IMR-90 (cell line): ENCODE data around the gene ZFYVE28. TPM values are rescaled to one million over a fixed set of nuclear protein-coding genes. Genes with fewer than 3 reads are reported as not detected.

Experiments
- ATAC-seq: fragments of 200-7000 bp; cut with Tn5 transposase; 2 replicates; pipeline ENCODE4 v1.9.1; 2020; ENCODE audit warnings: low read depth, mild to moderate bottlenecking, moderate library complexity
- BruUV-seq: library from RNA; stranded (reverse); fragments of 400-500 nt; replicated peaks from 2 replicates; lab custom pipeline; 2021; lab: Mats Ljungman, UMichigan
- CTCF ChIA-PET: fragments of 300-600 bp; formaldehyde crosslinking; extraction: SDS; loops from one replicate; lab custom pipeline; 2021; ENCODE audit warnings: antibody characterized with exemption; lab: Yijun Ruan, JAX
- POLR2A ChIA-PET: fragments of 300-600 bp; sonication (Branson Sonifier 250); formaldehyde crosslinking; loops from one replicate; lab custom pipeline; 2022; ENCODE audit warnings: antibody characterized with exemption; ENCODE audit not compliant: unreplicated experiment; lab: Charles Lee
- DNase-seq: peaks from one replicate; pipeline ENCODE4 v3.0.0; 2013
- H2AFZ ChIP-seq: replicated peaks from 2 replicates; pipeline ENCODE3; 2013; ENCODE audit warnings: low read length, mild to moderate bottlenecking; ENCODE audit not compliant: poor library complexity
- H2AK5ac ChIP-seq: 2 replicates; pipeline ENCODE4 v1.6.1; 2013; ENCODE audit warnings: low read depth, low read length, inconsistent platforms
- H2AK9ac ChIP-seq: replicated peaks from 2 replicates; pipeline ENCODE3; 2013; ENCODE audit warnings: mild to moderate bottlenecking, low read depth, low read length, moderate library complexity; ENCODE audit not compliant: poor library complexity
- H2BK120ac ChIP-seq: 2 replicates; pipeline ENCODE4 v1.6.1; 2013; ENCODE audit warnings: low read depth, low read length, inconsistent platforms
- H2BK15ac ChIP-seq: 3 replicates; pipeline ENCODE4 v1.6.1; 2013; ENCODE audit warnings: low read depth, low read length, inconsistent platforms
- H2BK20ac ChIP-seq: 2 replicates; pipeline ENCODE4 v1.6.1; 2013; ENCODE audit warnings: low read depth, mild to moderate bottlenecking, inconsistent platforms, low read length, moderate library complexity
- H2BK5ac ChIP-seq: 2 replicates; pipeline ENCODE4 v1.6.1; 2013; ENCODE audit warnings: mild to moderate bottlenecking, low read depth, low read length, inconsistent platforms; ENCODE audit not compliant: poor library complexity, severe bottlenecking
- H3K14ac ChIP-seq: replicated peaks from 2 replicates; pipeline ENCODE4 v1.6.1; 2013; ENCODE audit warnings: low read depth, low read length, inconsistent platforms
- H3K18ac ChIP-seq: 2 replicates; pipeline ENCODE4 v1.6.1; 2013; ENCODE audit warnings: low read depth, low read length, control low read depth
- H3K23ac ChIP-seq: 2 replicates; pipeline ENCODE4 v1.6.1; 2013; ENCODE audit warnings: low read depth, low read length, inconsistent platforms
- H3K27ac ChIP-seq: 2 replicates; pipeline ENCODE4 v1.5.1; 2013; ENCODE audit warnings: mild to moderate bottlenecking, control low read depth, low read length; ENCODE audit not compliant: insufficient read depth
- H3K27me3 ChIP-seq: 2 replicates; pipeline ENCODE4 v1.6.1; 2013; ENCODE audit warnings: low read length; ENCODE audit not compliant: control insufficient read depth, insufficient read depth
- H3K36me3 ChIP-seq: 2 replicates; pipeline ENCODE4 v1.6.1; 2013; ENCODE audit warnings: low read length, mixed read lengths; ENCODE audit not compliant: control insufficient read depth, insufficient read depth
- H3K4ac ChIP-seq: 2 replicates; pipeline ENCODE4 v1.6.1; 2013; ENCODE audit warnings: low read depth, low read length, inconsistent platforms
- H3K4me1 ChIP-seq: 2 replicates; pipeline ENCODE4 v1.6.1; 2013; ENCODE audit warnings: low read length, mixed read lengths; ENCODE audit not compliant: control insufficient read depth, insufficient read depth
- H3K4me2 ChIP-seq: 2 replicates; pipeline ENCODE4 v1.6.1; 2013; ENCODE audit warnings: low read depth, mild to moderate bottlenecking, control low read depth, low read length, moderate library complexity
- H3K4me3 ChIP-seq: 2 replicates; pipeline ENCODE4 v1.5.1; 2013; ENCODE audit warnings: low read depth, mild to moderate bottlenecking, control low read depth, low read length, moderate library complexity; ENCODE audit not compliant: insufficient read depth
- H3K56ac ChIP-seq: 2 replicates; pipeline ENCODE4 v1.6.1; 2013; ENCODE audit warnings: low read length, inconsistent platforms; ENCODE audit not compliant: insufficient read depth; ENCODE audit errors: extremely low read depth
- H3K79me1 ChIP-seq, 2 experiments: 2 replicates each; pipeline ENCODE4 v1.6.1; 2013; ENCODE audit warnings: low read length in 2 of 2, inconsistent platforms in 1 of 2, low read depth in 1 of 2
- H3K9ac ChIP-seq: 2 replicates; pipeline ENCODE4 v1.6.1; 2013; ENCODE audit warnings: low read depth, low read length, control low read depth
- H3K9me1 ChIP-seq: 2 replicates; pipeline ENCODE4 v1.6.1; 2013; ENCODE audit warnings: low read length, inconsistent platforms; ENCODE audit not compliant: insufficient read depth
- H3K9me3 ChIP-seq: 2 replicates; pipeline ENCODE4 v1.6.1; 2013; ENCODE audit warnings: low read length; ENCODE audit not compliant: control insufficient read depth, insufficient read depth
- H4K20me1 ChIP-seq: 2 replicates; pipeline ENCODE4 v1.6.1; 2013; ENCODE audit warnings: low read length, inconsistent platforms; ENCODE audit not compliant: insufficient read depth
- H4K5ac ChIP-seq: 2 replicates; pipeline ENCODE4 v1.6.1; 2013; ENCODE audit warnings: mild to moderate bottlenecking, low read depth, low read length, control low read depth
- H4K8ac ChIP-seq, 2 experiments: 2 replicates each; pipeline ENCODE4 v1.6.1; 2013; ENCODE audit warnings: low read depth in 2 of 2, low read length in 2 of 2, control low read depth in 1 of 2, inconsistent platforms in 1 of 2
- H4K91ac ChIP-seq: 2 replicates; pipeline ENCODE4 v1.6.1; 2013; ENCODE audit warnings: low read depth, low read length, inconsistent platforms; ENCODE audit not compliant: insufficient read depth
- SMC3 ChIP-seq: fragments of 150-350 bp; IDR thresholded peaks from 2 replicates; pipeline ENCODE4 v1.6.1; 2016; ENCODE audit warnings: low read depth, mild to moderate bottlenecking, antibody characterized with exemption, low read length, moderate library complexity
- WGBS, 2 experiments: methylation state at CpG; one replicate each; pipeline versions ENCODE4 v1.1.5 to v1.1.7; 2013; ENCODE audit warnings: missing lambda C conversion rate in 2 of 2; ENCODE audit not compliant: insufficient read length in 1 of 2; ENCODE audit errors: extremely low coverage in 2 of 2; 5-methylcytosine and 5-hydroxymethylcytosine counted together
- dilution Hi-C: fragments of 300-500 bp; cut with HindIII; formaldehyde crosslinking; loops from one replicate; pipeline ENCODE4 v1.14.3; 2018; ENCODE audit warnings: low sequenced_read_pairs; ENCODE audit not compliant: unreplicated experiment
- in situ Hi-C: fragments of 300-500 bp; cut with MboI; formaldehyde crosslinking; loops from 3 replicates; pipeline ENCODE4 v1.14.3; 2019; ENCODE audit warnings: low sequenced_read_pairs, inconsistent platforms, mixed read lengths
- intact Hi-C: fragments of 100-400 bp; cut with micrococcal nuclease; formaldehyde crosslinking; loops from 2 replicates; pipeline ENCODE4 v1.10.0; 2022
- polyA plus RNA-seq, 3 experiments: library from polyadenylated mRNA; depleted of rRNA; stranded (reverse); fragments of >200 nt; gene quantifications; 2 replicates each; pipeline ENCODE4 v1.2.3, GENCODE V29; 2012; ENCODE audit warnings: low replicate concordance in 1 of 3
- total RNA-seq: library from RNA; depleted of rRNA; stranded (reverse); fragments of >200 nt; gene quantifications from 2 replicates; pipeline ENCODE4 v1.2.3, GENCODE V29; 2012

ZFYVE28 gene
- total and polyA plus RNA-seq, 2 of the 4 experiments (the other 2 are of a cell fraction), result 0.36 to 1.2 TPM

DNA sequence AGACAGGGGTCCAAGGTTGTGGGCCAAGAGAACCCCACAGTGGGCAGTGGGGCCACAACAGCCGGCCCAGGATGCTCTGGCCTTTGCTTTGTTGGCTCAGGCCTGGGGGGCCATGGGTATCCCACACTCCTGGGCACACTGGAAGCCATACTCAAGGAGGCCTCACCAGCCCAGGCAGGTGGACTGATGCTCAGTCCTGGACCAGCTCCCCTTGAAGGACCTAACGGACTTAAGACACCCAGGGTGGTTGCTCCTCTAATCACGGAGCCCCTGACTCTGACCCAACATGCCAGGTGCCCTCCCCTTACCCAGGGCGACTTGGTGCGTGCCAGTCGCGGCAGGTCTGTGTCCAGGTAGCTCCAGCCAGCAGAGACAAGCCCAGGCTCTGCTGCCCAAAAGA is 50.8 kb downstream of the ZFYVE28 start:
- Histone ChIP-seq H2BK120ac (no peak overlapping the region), H2BK5ac (no peak overlapping the region), H3K79me1 (no peaks in the 10 kb centered on the region), H3K9ac (no peak overlapping the region), H2AK9ac (no peak overlapping the region), H2AK5ac (no peak overlapping the region), H4K5ac (no peak overlapping the region), H3K4me1 (no peaks in the 10 kb centered on the region), H3K27me3 (peaks cover 30% of the 10 kb centered on the region), H3K36me3 (no peaks in the 10 kb centered on the region), H3K14ac (no peak overlapping the region), H3K56ac (no peak overlapping the region), H2AFZ (no peak overlapping the region), H2BK15ac (no peak overlapping the region), H3K23ac (no peak overlapping the region), H3K4ac (no peak overlapping the region), H3K4me2 (no peak overlapping the region), H3K9me3 (peaks cover 9% of the 10 kb centered on the region; the same call in 1 of the 2 replicates), H2BK20ac (no peak overlapping the region), H4K8ac (no peak overlapping the region), H4K91ac (no peak overlapping the region), H3K9me1 (no peaks in the 10 kb centered on the region), H3K27ac (no peak overlapping the region), H3K4me3 (no peak overlapping the region), H3K18ac (no peak overlapping the region), H4K20me1 (no peaks in the 10 kb centered on the region)
- no TSS peak for BruUV-seq
- ChIA-PET CTCF (interaction anchor here (0.9 kb wide), 1 partner anchor 12 kb away, joined by 3 read pairs; no protein-coding TSS in a partner anchor), POLR2A (no interaction called here)
- intact Hi-C loops (no loop called here), in situ Hi-C loops (no loop called here), dilution Hi-C loops (no loop called here)
- ATAC-seq, result no peak
- no peak for TF ChIP-seq SMC3
- no peak for DNase-seq
- 94% methylated on average over 3 of the region's 7 CpGs; no CpG with 5 or more reads in 1 of the 2 experiments for WGBS, 2 experiments
